ELF-1 (cell line): ENCODE data around the gene FUS.
A peak's percentile ranks its signal among the peaks of the same experiment; 100 is the strongest.

Experiments used
- DNase-seq: peaks from one replicate; pipeline ENCODE4 v3.0.0-alpha.2; 2016; ENCODE audit warnings: low read depth, low spot score

The FUS gene

DNA sequence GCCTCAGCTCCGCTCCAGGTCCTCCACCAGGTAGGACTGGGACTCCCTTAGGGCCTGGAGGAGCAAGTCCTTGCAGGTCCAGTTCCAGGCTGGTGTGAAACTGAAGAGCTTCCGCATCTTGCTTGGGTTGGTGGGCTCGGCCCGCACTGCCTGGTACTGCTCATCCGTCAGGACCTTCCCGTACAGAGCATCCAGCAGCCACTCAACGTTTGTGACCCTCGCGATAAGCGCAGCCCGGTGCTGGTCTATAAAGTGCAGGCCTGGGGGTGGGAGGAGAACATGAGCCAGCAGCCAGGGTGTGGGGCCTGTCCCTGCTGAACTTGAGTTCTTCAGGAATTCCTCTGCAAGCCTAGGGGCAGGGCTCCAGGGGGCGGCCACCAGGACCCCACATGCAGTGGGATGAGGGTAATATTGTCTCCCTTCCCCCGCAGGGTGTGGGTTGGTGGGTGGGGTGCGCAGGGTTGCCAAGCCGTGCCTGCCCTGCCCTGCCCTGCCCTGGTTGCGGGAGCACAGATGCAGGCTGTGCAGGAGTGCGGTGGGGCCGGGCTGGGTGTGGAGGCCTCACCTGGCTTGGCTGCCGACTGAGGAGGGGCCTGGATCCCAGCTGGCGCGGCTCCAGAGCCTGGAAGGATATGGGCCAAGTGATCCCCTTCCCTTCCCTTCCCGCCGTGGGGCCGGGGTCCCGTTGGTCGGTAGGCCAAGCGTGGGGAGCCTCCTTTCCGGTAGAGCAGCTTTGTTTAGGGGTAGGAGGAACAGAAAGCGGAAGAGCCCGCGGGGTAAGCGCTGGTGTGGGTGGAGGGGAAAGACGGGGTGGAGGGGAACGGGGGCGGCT lies 21.9 kb downstream of the FUS start:
- DNase-seq = peak; percentile 75

DNA sequence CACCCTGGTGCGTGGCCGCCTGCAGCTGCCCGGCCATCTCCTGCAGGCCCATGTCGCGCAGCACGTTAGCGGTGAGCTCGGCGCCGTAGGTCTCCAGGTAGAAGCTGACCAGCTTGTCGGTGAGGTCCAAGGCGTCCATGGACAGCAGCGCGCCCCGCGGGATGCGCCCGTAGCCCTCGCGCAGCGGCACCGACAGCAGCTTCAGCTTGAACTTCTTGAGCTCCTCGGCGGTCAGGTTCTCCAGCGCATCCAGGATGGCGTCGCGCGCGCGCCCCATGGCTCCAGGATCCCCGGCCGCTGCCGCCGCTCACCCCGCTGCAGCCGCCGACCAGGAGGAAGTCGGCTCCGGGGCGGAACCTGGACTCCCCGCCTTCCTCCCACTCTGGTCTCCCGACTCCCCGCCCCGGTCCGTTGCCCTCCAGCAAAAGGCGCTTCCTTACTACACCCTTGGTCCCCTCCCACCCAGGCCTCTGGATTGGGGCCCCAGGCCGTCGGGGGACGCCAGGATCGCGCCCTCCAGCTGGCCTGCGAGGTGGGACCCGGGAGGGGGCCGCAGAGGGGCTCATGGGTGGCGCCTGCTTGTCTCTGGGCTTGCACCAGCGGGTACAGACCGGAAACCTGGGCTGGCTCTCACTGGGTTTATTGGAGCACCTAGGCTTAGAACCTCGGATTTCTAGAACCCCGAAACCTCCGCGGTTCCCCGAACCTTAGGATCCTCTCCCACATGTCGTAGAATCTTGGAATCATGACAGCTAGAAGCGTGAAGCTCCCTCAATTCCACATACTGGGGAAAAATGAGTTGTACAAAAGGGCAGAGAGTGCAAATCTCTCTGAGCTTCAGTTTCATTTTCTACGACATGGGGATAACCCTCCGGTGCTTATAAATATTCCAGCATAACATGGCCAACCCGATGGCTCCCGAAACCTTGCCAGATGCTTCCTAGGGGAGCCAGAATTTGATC lies 22.8 kb downstream of the FUS start, which contains the start of gene PYCARD:
PYCARD (minus strand) TSS at position 347 of the 962 bp plus-strand sequence; CDS start at position 277, 70 bp downstream.
- DNase-seq = peak; percentile 49

DNA sequence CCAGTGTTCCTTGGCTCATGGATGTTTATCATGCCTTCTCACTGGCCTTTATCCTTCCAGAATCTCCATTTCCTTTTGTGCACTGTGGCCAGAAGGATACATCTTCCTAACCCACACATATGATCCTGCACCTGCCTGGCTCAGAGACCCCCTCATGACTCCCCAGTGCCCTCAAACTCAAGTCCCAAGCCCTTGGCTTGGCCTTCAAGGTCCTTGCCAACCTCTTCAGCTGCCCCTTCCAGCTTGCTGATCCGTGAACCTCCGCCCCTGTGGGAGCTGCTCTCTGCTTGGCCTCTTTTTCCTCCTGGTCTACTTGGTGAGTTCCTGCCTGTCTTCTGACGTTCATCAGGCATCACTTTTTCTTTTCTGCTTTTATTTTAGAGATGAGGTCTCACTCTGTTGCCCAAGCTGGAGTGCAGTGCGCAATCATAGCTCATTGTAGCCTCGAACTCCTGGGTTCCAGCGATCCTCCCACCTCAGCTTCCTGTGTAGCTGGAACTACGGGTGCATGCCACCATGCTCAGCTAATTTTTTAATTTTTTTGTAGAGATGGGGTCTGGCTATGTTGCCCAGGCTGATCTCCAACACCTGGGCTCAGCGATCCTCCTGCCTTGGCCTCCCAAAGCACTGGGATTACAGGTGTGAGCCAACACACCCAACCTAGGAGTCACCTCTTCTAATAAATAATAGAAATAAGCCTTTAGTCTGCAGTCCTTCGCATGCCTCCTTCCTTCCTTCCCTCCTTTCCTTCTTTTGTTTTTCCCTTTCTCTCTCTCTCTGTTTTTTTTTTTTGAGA lies 25.1 kb downstream of the FUS start:
- no peak for DNase-seq

DNA sequence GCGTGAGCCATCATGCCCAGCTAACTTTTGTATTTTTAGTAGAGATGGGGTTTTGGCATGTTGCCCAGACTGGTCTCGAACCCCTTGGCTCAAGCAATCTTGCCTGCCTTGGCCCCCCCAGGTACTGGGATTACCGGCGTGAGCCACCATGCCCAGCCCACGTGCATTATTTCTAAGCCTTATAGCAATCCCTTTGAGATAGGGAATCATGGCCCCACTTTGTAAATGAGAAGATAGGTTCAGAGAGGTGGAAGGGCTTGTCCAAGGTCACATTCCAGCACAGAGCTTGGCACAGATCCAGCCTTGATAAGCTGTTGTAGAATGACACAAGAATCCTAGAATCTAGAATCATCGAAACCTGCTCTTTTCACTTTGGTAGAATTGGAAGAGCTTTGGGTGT lies 26.8 kb downstream of the FUS start:
- no peak for DNase-seq

DNA sequence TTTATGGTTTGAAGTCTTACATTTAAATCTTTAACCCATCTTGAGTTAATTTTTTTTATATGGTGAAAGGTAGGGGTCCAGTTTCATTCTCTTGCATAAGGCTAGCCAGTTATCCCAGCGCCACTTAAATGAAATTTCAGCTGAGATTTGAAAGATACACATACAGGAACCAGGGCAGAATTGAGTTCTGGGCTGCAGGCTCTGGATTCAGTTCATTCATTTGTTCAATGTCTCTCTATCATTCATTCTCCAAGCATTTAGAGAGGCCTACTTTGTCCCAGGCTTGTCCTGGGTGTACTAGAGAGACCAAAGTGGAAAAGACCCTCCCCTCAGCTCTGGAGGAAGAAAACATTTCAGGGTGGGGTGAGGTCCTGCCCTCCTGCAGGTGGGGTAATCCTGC lies 33.4 kb downstream of the FUS start:
- no peak for DNase-seq

DNA sequence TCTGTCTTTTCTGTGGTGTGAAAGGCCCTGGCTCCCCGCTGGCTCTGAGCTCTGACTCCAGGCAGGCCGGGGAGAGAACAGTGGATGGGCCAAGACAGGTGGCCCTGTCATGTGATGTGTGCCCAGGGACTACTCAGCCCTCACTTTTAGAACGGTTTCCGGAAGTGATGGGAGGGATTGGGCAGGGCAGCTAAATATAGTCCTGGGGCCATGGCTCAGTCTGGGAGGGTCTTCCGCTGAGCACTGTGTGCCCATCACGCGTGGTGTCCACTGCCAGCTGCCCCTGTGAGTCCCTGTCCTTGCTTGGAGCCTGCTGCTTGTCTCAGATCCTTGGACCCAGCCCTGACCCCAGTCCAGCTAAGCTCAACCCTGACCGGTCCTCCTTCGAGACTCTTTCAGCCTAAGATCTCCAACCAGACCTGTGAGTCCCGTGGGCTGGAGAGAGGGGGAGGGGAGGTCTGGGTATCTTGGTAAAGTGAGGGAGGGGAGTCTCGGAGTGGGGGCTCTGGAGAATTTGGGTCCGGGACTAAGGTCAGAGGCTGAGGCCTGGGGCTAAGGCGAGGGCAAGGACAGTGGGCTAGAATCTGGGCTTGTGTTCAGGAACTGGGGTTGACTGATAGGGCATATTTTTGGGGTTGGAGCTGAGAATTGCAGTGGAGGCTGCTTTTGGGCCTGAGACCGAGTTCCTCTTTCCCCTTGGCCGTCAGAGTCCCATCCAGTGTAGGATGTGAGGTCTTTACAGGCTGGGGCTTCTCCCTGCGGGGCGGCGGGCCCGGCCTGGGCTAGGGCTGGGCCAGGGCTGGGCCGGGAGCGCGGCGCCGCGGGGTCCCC lies 34.2 kb downstream of the FUS start, which contains the start of gene TRIM72:
TRIM72 (plus strand) TSS at position 243 of the 831 bp plus-strand sequence. CDS start 620 bp downstream, outside the sequence.
- DNase-seq = no peak

DNA sequence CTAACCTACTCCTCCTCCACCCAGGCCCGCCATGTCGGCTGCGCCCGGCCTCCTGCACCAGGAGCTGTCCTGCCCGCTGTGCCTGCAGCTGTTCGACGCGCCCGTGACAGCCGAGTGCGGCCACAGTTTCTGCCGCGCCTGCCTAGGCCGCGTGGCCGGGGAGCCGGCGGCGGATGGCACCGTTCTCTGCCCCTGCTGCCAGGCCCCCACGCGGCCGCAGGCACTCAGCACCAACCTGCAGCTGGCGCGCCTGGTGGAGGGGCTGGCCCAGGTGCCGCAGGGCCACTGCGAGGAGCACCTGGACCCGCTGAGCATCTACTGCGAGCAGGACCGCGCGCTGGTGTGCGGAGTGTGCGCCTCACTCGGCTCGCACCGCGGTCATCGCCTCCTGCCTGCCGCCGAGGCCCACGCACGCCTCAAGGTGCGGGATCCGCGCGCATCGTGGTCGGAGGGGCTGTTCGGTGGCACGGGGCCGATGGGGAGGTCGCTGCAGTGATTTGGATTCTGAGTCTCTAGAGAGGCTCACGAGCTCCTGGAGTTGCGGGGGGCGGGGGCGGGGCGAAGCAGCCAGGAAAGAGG lies 34.9 kb downstream of the FUS start:
- DNase-seq = peak; percentile 30

DNA sequence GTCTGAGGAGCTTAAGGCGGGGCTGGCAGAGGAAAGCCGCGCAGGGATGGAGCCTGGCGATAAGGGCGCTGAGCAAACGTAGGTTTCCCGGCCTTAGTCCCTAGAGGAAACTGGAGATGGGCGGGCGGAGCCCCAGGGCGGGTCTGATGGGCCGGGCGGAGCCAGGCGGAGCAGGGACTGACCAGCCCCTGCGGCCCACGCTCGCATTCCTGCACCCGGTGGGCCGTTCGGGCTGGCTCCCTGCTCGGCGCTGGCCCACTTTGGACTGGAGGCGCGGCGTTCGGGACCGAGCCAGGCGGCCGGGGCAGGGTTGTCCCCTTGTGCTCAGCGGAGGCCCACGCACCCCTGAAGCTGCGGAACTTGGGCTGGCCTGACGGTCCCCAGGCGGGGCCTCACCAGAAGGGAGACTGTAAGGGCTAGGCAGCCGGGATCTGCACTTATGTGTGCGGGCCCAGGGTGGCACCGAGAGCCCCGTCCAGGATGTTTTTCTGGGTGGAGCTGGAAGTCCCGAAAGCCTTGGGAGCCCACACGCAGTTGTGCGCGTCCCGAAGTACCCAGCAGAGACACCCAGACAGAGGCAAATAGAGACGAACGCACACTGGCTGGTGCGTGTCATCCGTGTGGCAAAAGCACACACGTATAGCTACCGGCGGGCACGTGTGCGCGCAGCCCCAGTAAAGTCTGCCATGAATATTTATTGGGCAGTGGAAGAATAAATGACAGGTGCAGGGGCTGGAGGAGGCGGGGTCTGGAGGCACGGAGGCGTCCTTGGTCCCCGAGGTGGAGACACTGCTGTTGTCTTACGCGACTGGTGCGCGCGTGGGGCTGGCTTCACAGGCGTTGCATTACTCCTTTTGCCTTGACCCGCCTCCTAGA lies 35.6 kb downstream of the FUS start:
- DNase-seq = peak; percentile 79

DNA sequence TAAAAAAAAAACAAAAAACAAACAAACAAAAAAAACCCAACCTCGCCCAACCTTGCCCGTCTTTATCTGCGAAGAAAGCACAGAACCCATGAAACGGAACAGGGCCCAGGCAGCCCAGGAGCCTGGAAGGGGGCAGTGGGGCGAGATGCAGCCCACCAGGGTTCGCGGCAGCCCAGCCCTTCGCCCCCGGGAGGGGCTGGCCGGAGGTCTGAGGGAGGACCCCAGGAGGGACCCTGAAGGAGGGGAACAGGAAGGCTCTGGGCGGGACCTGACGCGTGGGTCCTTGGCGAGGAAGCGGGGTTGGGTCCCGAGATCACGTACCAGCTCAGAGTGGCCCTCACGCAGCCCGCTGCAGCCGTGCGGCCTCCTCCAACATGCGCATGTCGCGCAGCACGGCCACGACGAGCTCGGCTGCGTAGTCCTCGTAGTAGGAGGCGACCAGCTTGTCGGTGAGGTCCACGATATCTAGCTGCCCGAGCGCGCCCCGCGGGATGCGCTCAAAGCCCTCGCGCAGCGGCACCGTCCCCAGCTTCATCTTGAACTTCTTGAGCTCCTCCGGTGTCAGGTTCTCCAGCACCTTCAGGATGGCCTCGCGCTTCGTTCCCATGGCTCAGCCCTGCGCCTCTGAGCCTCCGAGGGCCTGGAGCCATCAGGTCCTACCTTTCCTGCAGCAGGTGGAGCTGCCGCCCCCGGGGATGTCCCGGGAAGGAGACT lies 36.6 kb downstream of the FUS start, which contains the start of gene PYDC1:
PYDC1 (minus strand) TSS at position 714 of the 714 bp plus-strand sequence; CDS start at position 607, 107 bp downstream.
- DNase-seq = peak; percentile 65

DNA sequence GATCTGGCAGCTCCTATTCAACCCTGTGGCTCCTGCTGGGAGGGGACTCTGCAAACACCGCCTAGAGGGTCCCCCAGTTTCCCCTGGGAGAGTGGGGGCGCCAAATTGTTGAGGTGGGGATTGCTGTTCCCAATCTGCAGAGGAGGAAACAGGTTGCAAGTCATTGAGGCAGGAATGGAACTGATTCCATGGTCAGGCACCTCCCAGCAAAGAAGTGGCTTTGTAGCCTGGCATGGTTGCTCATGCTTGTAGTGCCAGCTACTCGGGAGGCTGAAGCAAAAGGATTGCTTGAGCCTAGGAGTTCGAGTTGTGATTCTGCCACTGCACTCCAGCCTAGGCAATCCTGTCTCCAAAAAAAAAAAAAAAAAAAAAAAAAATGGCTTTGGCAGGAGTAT lies 37.2 kb downstream of the FUS start:
- DNase-seq = no peak

DNA sequence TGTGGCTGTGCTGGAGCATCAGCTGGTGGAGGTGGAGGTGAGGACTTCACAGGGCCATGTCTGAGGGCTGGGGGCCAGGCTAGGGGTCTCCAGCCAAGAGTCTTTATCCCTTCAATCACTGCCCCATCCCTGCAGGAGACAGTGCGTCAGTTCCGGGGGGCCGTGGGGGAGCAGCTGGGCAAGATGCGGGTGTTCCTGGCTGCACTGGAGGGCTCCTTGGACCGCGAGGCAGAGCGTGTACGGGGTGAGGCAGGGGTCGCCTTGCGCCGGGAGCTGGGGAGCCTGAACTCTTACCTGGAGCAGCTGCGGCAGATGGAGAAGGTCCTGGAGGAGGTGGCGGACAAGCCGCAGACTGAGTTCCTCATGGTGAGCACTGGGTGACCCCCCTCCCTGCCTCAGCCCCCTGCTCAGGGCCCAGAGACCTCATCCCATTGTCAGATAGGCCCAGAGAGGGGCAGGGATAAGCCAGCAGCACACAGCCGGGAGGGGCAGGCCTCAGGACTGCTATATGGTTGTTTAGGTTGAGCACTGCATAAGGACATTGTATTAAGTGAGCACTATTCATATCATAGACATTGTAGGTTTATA lies 39.3 kb downstream of the FUS start:
- DNase-seq = no peak

DNA sequence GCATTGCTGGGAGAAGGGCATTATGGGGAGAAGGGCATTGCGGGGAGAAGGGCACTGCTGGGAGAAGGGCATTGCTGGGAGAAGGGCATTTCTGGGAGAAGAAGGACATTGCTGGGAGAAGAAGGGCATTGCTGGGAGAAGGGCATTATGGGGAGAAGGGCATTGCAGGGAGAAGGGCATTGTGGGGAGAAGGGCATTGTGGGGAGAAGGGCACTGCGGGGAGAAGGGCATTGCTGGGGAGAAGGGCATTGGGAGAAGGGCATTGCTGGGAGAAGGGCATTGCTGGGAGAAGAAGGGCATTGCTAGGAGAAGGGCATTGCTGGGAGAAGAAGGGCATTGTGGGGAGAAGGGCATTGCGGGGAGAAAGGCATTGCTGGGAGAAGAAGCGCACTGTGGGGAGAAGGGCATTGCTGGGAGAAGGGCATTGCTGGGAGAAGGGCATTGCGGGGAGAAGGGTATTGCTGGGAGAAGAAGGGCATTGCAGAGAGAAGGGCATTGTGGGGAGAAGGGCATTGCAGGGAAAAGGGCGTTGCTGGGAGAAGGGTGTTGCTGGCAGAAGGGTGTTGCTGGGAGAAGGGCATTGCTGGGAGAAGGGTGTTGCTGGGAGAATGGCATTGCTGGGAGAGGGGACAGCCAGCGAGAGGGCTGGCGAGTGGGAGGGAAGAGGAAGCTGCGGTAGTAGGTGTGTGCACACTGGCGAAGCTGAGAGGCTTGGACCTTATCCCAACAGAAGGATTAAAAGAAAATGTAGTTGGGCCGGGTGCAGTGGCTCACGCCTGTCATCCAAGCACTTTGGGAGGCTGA lies 41.6 kb downstream of the FUS start:
- DNase-seq = no peak

DNA sequence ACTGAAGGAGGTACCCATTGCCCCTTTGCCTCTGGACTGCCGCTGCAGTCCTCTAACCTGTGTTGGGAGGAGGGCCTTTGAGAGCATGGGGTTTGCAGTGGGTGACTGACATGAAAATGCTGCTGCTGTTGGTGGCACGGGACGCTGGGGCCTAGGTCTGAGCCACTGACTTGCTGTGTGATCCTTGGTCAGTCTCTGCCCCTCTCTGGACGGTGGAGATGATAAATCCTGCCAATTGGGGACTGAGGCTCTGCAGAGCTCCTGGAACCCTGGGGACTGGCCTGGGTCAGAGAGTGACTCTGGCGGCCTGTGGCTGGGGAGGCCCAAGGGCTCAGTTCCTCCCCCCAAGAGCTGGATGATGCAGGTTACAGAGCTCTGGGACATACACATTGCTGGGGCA lies 43.1 kb downstream of the FUS start:
- DNase-seq = no peak

DNA sequence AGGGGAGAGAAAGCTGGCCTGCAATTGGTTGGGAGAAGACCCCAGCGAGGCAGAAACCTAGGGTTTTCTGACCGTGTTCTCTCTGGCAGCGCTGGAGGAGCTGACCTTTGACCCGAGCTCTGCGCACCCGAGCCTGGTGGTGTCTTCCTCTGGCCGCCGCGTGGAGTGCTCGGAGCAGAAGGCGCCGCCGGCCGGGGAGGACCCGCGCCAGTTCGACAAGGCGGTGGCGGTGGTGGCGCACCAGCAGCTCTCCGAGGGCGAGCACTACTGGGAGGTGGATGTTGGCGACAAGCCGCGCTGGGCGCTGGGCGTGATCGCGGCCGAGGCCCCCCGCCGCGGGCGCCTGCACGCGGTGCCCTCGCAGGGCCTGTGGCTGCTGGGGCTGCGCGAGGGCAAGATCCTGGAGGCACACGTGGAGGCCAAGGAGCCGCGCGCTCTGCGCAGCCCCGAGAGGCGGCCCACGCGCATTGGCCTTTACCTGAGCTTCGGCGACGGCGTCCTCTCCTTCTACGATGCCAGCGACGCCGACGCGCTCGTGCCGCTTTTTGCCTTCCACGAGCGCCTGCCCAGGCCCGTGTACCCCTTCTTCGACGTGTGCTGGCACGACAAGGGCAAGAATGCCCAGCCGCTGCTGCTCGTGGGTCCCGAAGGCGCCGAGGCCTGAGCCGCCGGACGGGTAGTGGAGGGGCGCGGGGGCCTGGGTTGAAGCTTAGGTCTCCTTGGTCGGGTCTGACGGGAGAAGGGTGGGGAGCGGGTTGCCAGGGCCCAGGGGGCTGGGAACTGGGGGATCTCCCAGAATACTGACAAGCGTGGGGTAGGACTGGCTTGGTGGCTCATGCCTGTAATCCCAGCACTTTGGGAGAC lies 44.4 kb downstream of the FUS start:
- DNase-seq = no peak

DNA sequence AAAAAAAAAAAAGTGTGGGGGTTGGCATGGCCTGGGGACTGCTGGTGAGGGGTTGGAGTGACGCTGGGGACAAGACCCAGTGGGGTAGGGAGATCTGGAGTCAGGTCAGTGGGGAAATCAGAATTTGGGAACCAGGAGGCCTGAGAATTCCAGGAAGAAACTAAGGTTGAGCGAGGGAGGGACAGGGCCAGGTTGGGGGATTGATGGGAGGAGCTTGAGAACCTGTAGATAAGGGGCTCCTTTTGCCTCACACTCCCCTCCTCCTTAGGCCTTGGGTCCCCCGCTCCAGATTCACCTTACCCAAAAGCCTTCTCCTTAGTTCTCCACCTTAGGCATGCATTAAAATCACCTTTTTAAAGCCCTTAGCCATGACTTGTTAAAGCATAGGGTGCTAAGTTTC lies 45.3 kb downstream of the FUS start:
- no peak for DNase-seq

DNA sequence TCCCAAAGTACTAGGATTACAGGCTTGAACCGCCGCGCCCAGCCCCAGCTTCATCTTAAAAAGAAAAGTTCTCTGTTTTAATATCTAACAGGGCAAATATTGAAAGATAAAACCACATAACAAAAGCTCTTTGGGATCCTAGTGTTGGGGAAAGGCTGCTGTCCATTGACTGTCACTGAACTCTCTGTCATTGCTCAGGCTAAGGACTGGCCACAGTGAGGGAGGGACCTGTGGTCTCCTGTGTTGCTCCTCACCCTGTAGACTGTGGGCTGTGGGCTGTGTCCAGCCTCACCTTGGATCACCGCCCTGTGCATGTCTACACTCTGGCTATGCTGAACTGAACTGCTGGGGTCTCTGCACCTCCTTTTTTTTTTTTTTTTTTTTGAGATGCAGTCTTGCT lies 48.3 kb downstream of the FUS start:
- no peak for DNase-seq
